Body of pancreas (tissue), 4 donors: Measurements from ENCODE around the gene AMD1.

ENCODE experiments used
- POLR2A ChIP-seq, 3 donors: fragments of 450-650 bp; IDR thresholded peaks; one replicate each; pipeline ENCODE4 v1.6.1; 2016; ENCODE audit warnings: antibody characterized with exemption in 3 of 3, mild to moderate bottlenecking in 2 of 3
- TF ChIP-seq, protein P1 (sequence below), 7 experiments: fragments of 450-650 bp in 4 of 7; fragments of 200-600 bp in 3 of 7; sonication (generic) in 3 of 7; IDR thresholded peaks; one replicate each; pipeline ENCODE4 v1.5.1; 2016 to 2019; ENCODE audit warnings: antibody characterized with exemption in 7 of 7

DNA sequence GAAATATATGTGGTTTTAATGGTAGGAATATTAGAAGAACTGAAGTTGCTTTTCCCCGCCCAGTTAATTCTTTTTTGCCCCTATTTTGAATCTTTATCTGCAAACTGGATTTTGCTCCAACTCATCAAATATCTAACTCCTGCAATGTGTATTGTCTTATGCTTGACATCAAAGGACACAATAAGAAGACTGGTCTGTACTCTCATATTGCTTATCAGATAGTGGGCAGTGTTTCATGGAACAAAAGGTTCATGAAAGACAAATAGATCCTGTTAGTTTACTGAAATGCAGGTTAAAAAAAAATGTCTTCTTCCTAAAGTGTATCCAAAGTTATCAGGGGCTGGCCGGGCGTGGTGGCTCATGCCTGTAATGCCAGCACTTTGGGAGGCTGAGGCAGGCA, 56.2 kb downstream of the AMD1 start:
- no peak for TF ChIP-seq POLR2A (IDR thresholded peaks at IDR 0.05)
- TF ChIP-seq, protein P1, sequence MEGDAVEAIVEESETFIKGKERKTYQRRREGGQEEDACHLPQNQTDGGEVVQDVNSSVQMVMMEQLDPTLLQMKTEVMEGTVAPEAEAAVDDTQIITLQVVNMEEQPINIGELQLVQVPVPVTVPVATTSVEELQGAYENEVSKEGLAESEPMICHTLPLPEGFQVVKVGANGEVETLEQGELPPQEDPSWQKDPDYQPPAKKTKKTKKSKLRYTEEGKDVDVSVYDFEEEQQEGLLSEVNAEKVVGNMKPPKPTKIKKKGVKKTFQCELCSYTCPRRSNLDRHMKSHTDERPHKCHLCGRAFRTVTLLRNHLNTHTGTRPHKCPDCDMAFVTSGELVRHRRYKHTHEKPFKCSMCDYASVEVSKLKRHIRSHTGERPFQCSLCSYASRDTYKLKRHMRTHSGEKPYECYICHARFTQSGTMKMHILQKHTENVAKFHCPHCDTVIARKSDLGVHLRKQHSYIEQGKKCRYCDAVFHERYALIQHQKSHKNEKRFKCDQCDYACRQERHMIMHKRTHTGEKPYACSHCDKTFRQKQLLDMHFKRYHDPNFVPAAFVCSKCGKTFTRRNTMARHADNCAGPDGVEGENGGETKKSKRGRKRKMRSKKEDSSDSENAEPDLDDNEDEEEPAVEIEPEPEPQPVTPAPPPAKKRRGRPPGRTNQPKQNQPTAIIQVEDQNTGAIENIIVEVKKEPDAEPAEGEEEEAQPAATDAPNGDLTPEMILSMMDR (IDR thresholded peaks at IDR 0.05) = no peak
